SK-N-SH (cell line): ENCODE results near the gene C4B. TPM values are rescaled to one million over a fixed set of nuclear protein-coding genes. Genes with fewer than 3 reads are reported as not detected.

Experiments used
- CTCF ChIA-PET: fragments of 300-600, 350-600 bp; formaldehyde crosslinking; extraction: SDS; loops from one replicate; lab custom pipeline; 2021; lab: Yijun Ruan, JAX
- POLR2A ChIA-PET: fragments of 350-600 bp; sonication (Branson Sonifier 250); formaldehyde crosslinking; extraction: SDS; loops from one replicate; lab custom pipeline; 2020; ENCODE audit warnings: antibody characterized with exemption, inconsistent platforms; lab: Yijun Ruan, JAX
- DNase-seq: peaks from one replicate; pipeline ENCODE4 v3.0.0; 2012
- H2AFZ ChIP-seq: fragments of 200-600 bp; sonication (generic); 2 replicates; pipeline ENCODE4 v1.8.1; 2016; ENCODE audit warnings: antibody characterized with exemption, mild to moderate bottlenecking, low read depth
- H3F3A ChIP-seq: fragments of 200-600 bp; sonication (generic); replicated peaks from 2 replicates; pipeline ENCODE3; 2016; ENCODE audit warnings: antibody characterized with exemption, mild to moderate bottlenecking; ENCODE audit not compliant: insufficient read depth
- H3K27ac ChIP-seq, 2 experiments: fragments of 200-500 bp in 1 of 2; fragments of 200-600 bp in 1 of 2; sonication (Bioruptor generic) in 1 of 2; sonication (generic), shearing (Covaris generic) in 1 of 2; 2 replicates each; pipeline versions ENCODE4 v1.5.1 to v1.6.1; 2014 to 2016; ENCODE audit warnings: low read depth in 2 of 2, inconsistent platforms in 1 of 2, low read length in 1 of 2, mild to moderate bottlenecking in 1 of 2, mixed read lengths in 1 of 2
- H3K27me3 ChIP-seq: fragments of 200-600 bp; sonication (generic), shearing (Covaris generic); 2 replicates; pipeline ENCODE4 v1.6.1; 2016; ENCODE audit warnings: mixed run types; ENCODE audit not compliant: insufficient read depth
- H3K36me3 ChIP-seq, 2 experiments: fragments of 200-500 bp in 1 of 2; fragments of 200-600 bp in 1 of 2; sonication (Bioruptor generic) in 1 of 2; sonication (generic) in 1 of 2; replicated peaks in 1 of 2; 2 replicates each; pipeline versions ENCODE3 to v1.5.1; 2014 to 2016; ENCODE audit warnings: low read length in 1 of 2, mild to moderate bottlenecking in 1 of 2; ENCODE audit not compliant: insufficient read depth in 2 of 2, control insufficient read depth in 1 of 2
- H3K4me1 ChIP-seq, 2 experiments: fragments of 200-500 bp in 1 of 2; fragments of 200-600 bp in 1 of 2; sonication (Bioruptor generic) in 1 of 2; sonication (generic), shearing (Covaris generic) in 1 of 2; 2 replicates each; pipeline versions ENCODE4 v1.5.1 to v1.6.1; 2014 to 2016; ENCODE audit warnings: low read depth in 1 of 2, low read length in 1 of 2, mixed run types in 1 of 2; ENCODE audit not compliant: insufficient read depth in 2 of 2, control insufficient read depth in 1 of 2
- H3K4me2 ChIP-seq: fragments of 200-600 bp; sonication (generic), shearing (Covaris generic); 2 replicates; pipeline ENCODE4 v1.6.1; 2017; ENCODE audit warnings: mixed run types
- H3K4me3 ChIP-seq, 2 experiments: fragments of 200-500 bp in 1 of 2; fragments of 200-600 bp in 1 of 2; sonication (Bioruptor generic) in 1 of 2; sonication (generic), shearing (Covaris generic) in 1 of 2; 2 replicates each; pipeline versions ENCODE4 v1.5.1 to v1.8.1; 2014 to 2016; ENCODE audit warnings: low read depth in 2 of 2, inconsistent platforms in 1 of 2, low read length in 1 of 2, mild to moderate bottlenecking in 1 of 2, mixed read lengths in 1 of 2, moderate library complexity in 1 of 2
- H3K79me2 ChIP-seq: fragments of 200-600 bp; sonication (generic); 2 replicates; pipeline ENCODE4 v1.8.1; 2017; ENCODE audit warnings: mild to moderate bottlenecking; ENCODE audit not compliant: insufficient read depth
- H3K9ac ChIP-seq: fragments of 200-600 bp; sonication (generic); 2 replicates; pipeline ENCODE4 v1.6.1; 2017; ENCODE audit warnings: mixed run types
- H3K9me2 ChIP-seq: fragments of 200-600 bp; sonication (generic); 2 replicates; pipeline ENCODE4 v1.6.1; 2017; ENCODE audit warnings: mixed run types
- H3K9me3 ChIP-seq: fragments of 200-600 bp; sonication (generic); 2 replicates; pipeline ENCODE4 v1.6.1; 2017; ENCODE audit warnings: mixed run types, mild to moderate bottlenecking, moderate library complexity
- H4K20me1 ChIP-seq: fragments of 200-600 bp; sonication (generic); 2 replicates; pipeline ENCODE4 v1.6.1; 2017; ENCODE audit warnings: mild to moderate bottlenecking, mixed run types; ENCODE audit not compliant: insufficient read depth
- ELF1 ChIP-seq: IDR thresholded peaks from 2 replicates; pipeline ENCODE4 v1.4.0; 2012
- FOSL2 ChIP-seq: IDR thresholded peaks from 2 replicates; pipeline ENCODE4 v1.4.0; 2012; ENCODE audit warnings: low read depth, mild to moderate bottlenecking, moderate library complexity, borderline replicate concordance
- FOXM1 ChIP-seq: IDR thresholded peaks from 2 replicates; pipeline ENCODE4 v1.4.0; 2012; ENCODE audit warnings: low read depth, mild to moderate bottlenecking
- NRF1 ChIP-seq: IDR thresholded peaks from 2 replicates; pipeline ENCODE4 v1.6.1; 2012; ENCODE audit warnings: low read depth, mild to moderate bottlenecking, low read length
- SIN3A ChIP-seq: IDR thresholded peaks from 2 replicates; pipeline ENCODE4 v1.6.1; 2012; ENCODE audit warnings: low read depth, mild to moderate bottlenecking, low read length, moderate library complexity, borderline replicate concordance
- TCF12 ChIP-seq: IDR thresholded peaks from 2 replicates; pipeline ENCODE4 v1.4.0; 2012
- WGBS: methylation state at CpG from one replicate; pipeline ENCODE4 v1.1.6; 2017; ENCODE audit warnings: low lambda C conversion rate; 5-methylcytosine and 5-hydroxymethylcytosine counted together
- polyA plus RNA-seq, 3 experiments: library from polyadenylated mRNA; depleted of rRNA; stranded (reverse); fragments of >200 nt; gene quantifications; 2 replicates each; pipeline ENCODE4 v1.2.3, GENCODE V29; 2012
- TF ChIP-seq, protein P1 (sequence below): fragments of 200-600 bp; sonication (generic); IDR thresholded peaks from 2 replicates; pipeline ENCODE4 v1.6.1; 2017; ENCODE audit warnings: antibody characterized with exemption, mild to moderate bottlenecking, moderate library complexity
- TF ChIP-seq, protein P2 (sequence below): IDR thresholded peaks from 2 replicates; pipeline ENCODE4 v1.4.0; 2012; ENCODE audit warnings: low read depth, borderline replicate concordance
- TF ChIP-seq, protein P3 (sequence below): IDR thresholded peaks from 2 replicates; pipeline ENCODE4 v1.6.1; 2012; ENCODE audit warnings: mild to moderate bottlenecking, low read depth, low read length, moderate library complexity
- TF ChIP-seq, protein P4 (sequence below): fragments of 150-350 bp; IDR thresholded peaks from 2 replicates; pipeline ENCODE4 v1.6.1; 2016; ENCODE audit warnings: mild to moderate bottlenecking, low read depth, low read length

Gene C4B
- polyA plus RNA-seq, 1 of the 3 experiments (the other 2 are of a cell fraction): 10.9 TPM

DNA sequence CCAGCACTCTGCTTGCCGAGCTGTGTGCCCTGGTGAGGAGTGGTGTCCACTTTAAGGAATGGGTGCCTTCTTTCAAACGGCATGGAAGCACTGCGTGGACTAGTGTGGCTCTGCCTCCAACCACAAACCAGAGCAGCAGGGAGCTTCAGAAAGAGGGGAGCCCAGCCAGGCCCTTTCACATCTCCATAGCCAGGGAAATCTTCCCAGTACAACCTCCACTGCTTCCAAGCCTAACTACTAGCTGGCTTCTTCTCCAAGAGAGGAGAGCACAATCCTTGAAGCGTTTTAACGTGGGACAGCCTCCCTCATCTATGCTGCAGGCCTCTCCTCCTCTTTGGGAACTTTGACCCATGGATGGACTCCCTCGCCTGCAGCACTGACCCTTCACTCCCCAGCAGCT lies 67.9 kb downstream of the C4B start (continued):
- TF ChIP-seq, protein P1, sequence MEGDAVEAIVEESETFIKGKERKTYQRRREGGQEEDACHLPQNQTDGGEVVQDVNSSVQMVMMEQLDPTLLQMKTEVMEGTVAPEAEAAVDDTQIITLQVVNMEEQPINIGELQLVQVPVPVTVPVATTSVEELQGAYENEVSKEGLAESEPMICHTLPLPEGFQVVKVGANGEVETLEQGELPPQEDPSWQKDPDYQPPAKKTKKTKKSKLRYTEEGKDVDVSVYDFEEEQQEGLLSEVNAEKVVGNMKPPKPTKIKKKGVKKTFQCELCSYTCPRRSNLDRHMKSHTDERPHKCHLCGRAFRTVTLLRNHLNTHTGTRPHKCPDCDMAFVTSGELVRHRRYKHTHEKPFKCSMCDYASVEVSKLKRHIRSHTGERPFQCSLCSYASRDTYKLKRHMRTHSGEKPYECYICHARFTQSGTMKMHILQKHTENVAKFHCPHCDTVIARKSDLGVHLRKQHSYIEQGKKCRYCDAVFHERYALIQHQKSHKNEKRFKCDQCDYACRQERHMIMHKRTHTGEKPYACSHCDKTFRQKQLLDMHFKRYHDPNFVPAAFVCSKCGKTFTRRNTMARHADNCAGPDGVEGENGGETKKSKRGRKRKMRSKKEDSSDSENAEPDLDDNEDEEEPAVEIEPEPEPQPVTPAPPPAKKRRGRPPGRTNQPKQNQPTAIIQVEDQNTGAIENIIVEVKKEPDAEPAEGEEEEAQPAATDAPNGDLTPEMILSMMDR: no peak
- TF ChIP-seq FOSL2 (no peak), SIN3A (no peak), NRF1 (no peak)
- TF ChIP-seq, protein P2, sequence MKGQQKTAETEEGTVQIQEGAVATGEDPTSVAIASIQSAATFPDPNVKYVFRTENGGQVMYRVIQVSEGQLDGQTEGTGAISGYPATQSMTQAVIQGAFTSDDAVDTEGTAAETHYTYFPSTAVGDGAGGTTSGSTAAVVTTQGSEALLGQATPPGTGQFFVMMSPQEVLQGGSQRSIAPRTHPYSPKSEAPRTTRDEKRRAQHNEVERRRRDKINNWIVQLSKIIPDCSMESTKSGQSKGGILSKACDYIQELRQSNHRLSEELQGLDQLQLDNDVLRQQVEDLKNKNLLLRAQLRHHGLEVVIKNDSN: no peak
- TF ChIP-seq, protein P3, sequence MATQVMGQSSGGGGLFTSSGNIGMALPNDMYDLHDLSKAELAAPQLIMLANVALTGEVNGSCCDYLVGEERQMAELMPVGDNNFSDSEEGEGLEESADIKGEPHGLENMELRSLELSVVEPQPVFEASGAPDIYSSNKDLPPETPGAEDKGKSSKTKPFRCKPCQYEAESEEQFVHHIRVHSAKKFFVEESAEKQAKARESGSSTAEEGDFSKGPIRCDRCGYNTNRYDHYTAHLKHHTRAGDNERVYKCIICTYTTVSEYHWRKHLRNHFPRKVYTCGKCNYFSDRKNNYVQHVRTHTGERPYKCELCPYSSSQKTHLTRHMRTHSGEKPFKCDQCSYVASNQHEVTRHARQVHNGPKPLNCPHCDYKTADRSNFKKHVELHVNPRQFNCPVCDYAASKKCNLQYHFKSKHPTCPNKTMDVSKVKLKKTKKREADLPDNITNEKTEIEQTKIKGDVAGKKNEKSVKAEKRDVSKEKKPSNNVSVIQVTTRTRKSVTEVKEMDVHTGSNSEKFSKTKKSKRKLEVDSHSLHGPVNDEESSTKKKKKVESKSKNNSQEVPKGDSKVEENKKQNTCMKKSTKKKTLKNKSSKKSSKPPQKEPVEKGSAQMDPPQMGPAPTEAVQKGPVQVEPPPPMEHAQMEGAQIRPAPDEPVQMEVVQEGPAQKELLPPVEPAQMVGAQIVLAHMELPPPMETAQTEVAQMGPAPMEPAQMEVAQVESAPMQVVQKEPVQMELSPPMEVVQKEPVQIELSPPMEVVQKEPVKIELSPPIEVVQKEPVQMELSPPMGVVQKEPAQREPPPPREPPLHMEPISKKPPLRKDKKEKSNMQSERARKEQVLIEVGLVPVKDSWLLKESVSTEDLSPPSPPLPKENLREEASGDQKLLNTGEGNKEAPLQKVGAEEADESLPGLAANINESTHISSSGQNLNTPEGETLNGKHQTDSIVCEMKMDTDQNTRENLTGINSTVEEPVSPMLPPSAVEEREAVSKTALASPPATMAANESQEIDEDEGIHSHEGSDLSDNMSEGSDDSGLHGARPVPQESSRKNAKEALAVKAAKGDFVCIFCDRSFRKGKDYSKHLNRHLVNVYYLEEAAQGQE: no peak

DNA sequence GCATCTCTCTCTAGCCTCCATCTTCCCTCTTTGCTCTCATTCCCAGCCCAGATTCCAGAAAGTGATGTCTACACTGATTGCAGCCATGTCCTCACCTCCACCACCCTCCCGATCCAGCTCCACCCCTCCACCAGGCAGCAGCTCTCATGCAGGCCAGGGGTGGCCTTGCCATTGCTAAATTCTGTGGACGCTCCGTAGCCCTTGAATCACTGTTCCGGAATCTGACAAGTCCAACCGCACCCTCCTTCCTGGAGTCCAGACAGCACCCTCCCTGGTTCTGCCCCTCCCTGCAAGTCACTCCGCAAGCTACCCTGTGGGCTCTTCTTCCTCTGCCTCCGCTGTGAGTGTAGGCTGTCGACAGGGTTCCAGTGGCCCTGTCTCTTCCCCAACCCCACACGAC lies 68.3 kb downstream of the C4B start:
- H3K9ac ChIP-seq: no peak overlapping the region
- no peaks in the 10 kb centered on the region for H4K20me1 ChIP-seq
- H3K27me3 ChIP-seq: peaks cover 14% of the 10 kb centered on the region
- TF ChIP-seq NRF1: no peak
- no peak for TF ChIP-seq FOXM1
- no peak for TF ChIP-seq TCF12
- TF ChIP-seq, protein P4, sequence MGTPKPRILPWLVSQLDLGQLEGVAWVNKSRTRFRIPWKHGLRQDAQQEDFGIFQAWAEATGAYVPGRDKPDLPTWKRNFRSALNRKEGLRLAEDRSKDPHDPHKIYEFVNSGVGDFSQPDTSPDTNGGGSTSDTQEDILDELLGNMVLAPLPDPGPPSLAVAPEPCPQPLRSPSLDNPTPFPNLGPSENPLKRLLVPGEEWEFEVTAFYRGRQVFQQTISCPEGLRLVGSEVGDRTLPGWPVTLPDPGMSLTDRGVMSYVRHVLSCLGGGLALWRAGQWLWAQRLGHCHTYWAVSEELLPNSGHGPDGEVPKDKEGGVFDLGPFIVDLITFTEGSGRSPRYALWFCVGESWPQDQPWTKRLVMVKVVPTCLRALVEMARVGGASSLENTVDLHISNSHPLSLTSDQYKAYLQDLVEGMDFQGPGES: no peak
- TF ChIP-seq ELF1: no peak
- no peaks in the 10 kb centered on the region for H3F3A ChIP-seq
- no peaks in the 10 kb centered on the region for H3K9me2 ChIP-seq
- no peak overlapping the region for H3K27ac ChIP-seq
- no peaks in the 10 kb centered on the region for H3K79me2 ChIP-seq
- ChIA-PET CTCF (interaction anchor here (0.7 to 1.6 kb wide), 3 partner anchors 35 to 112 kb away, joined by 3 to 5 read pairs (median 3); no protein-coding TSS in a partner anchor), POLR2A (no interaction called here)
- WGBS: 75% methylated on average over 9 of the region's 9 CpGs
- DNase-seq: no peak
- H3K4me3 ChIP-seq: no peak overlapping the region
- no peak overlapping the region for H3K4me2 ChIP-seq
- H3K36me3 ChIP-seq: no peaks in the 10 kb centered on the region
- H3K4me1 ChIP-seq: peaks cover 0 to 18% of the 10 kb centered on the region in 2 experiments; a peak in 2 of 4 replicates
- H2AFZ ChIP-seq: no peak overlapping the region
- no peaks in the 10 kb centered on the region for H3K9me3 ChIP-seq
